Measurements from ENCODE around the gene CHRNB4. TPM values are rescaled to one million over a fixed set of nuclear protein-coding genes. Genes with fewer than 3 reads are reported as not detected.

CHRNB4 gene
- polyA plus RNA-seq, 2 of the 4 experiments (the other 2 are of a cell fraction), result 0.53 to 3.2 TPM

DNA sequence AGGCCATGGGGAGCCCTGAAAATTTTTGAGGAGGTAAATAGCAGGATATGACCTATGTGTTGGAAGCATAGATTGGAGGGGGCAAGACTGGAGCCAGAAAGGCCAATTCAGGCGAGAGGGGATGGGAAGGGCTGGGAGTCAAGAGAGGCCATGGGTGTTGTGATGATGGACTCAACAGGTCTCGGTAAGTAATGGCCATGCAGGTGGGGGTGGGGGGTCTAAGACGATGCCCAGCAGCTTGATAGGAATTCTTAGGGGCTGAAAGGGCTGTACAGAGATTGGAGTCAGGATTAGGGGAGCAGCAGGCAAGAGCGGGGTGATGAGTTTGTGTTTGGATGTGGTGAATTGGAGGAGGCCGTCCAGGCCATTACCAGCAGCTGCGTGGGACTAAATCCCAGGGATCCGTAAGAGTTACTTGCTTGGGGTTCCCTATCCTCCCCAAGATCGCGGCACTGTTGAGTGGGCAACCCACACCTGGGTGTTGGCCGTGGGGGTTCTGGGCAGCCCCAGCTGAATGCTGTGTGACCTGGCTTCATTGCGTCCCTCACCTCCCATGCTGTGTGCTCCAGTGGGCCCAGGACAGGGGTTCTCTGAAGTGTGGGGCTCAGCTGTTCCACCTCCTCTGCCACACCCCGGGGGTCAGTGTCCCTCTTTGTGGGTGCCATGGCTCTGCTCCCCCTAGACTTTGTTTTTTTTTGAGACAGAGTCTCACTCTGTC is 41.8 kb upstream of the CHRNB4 start:
- POLR2A ChIA-PET, result no interaction called here
- no peak for DNase-seq (ENCODE audit: low read depth in 1 of 2, low spot score in 1 of 2)
- H3K27ac ChIP-seq, result no peak overlapping the region
- no peak overlapping the region for H3K4me3 ChIP-seq
- CTCF ChIA-PET, result interaction anchor here (0.7 to 6.9 kb wide), 6 partner anchors 11 to 69 kb away, joined by 3 to 31 read pairs (median 4); no protein-coding TSS in a partner anchor
- no peaks in the 10 kb centered on the region for H3K9me3 ChIP-seq
- no peak for FAIRE-seq
- no peaks in the 10 kb centered on the region for H3K4me1 ChIP-seq
- no peak for ATAC-seq
- TF ChIP-seq TP53 (CRISPR knock-in tag; IDR thresholded peaks at IDR 0.05) (no peak), ZC3H11A (IDR thresholded peaks at IDR 0.05) (no peak), BHLHE40 (IDR thresholded peaks at IDR 0.05; ENCODE audit: low read depth, low read length) (no peak), HOXB5 (CRISPR knock-in tag; IDR thresholded peaks at IDR 0.05) (no peak), JUNB (IDR thresholded peaks at IDR 0.05) (no peak), EP300 (IDR thresholded peaks at IDR 0.05) (no peak), HOXA7 (CRISPR knock-in tag; IDR thresholded peaks at IDR 0.05) (no peak), POLR2A (IDR thresholded peaks at IDR 0.05; ENCODE audit: low read length) (no peak), NFE2L2 (conservative IDR thresholded peaks at IDR 0.05; ENCODE audit: low read length) (no peak)
- 73% methylated on average over 11 of the region's 12 CpGs for WGBS (ENCODE audit: missing lambda C conversion rate)
- no peak overlapping the region for H3K4me2 ChIP-seq

DNA sequence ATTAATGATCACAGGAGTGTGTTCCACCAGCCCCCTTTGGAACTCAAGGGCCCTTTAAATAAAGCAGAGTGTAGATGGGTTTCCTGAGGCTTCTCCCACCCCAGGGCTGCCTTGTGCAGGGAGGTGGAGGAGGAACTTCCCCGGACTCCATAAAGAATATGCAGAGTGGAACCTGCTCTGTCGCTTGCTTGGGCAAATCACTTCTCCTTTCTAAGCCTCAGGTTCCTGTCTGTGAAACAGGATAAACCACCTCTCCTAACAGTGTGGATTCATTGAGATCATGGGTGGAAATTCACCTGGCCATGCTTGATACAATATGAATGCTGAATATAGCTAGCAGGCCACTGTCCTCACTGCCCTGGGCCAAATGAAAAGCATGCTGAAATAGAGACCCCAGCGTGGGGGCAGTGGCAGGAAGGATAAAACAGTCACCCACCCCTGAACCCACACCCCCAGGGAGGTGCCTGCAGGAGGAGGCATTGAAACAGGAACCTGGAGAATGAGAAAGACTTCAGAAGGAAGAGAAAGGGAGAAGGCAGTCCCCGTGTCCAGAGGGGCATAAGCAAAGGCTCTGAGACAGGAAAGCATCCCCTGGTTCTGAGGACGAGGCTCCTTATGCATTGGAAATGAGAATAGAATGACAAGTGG is 41.1 kb upstream of the CHRNB4 start:
- no peaks in the 10 kb centered on the region for H3K4me1 ChIP-seq
- ChIA-PET CTCF (interaction anchor here (1.0 to 6.9 kb wide), 6 partner anchors 10 to 63 kb away, joined by 3 to 31 read pairs (median 4); no protein-coding TSS in a partner anchor), POLR2A (no interaction called here)
- no peaks in the 10 kb centered on the region for H3K9me3 ChIP-seq
- ATAC-seq (no peak), DNase-seq (ENCODE audit: low read depth in 1 of 2, low spot score in 1 of 2) (no peak), FAIRE-seq (no peak)
- no peak overlapping the region for H3K4me3 ChIP-seq
- H3K4me2 ChIP-seq, result no peak overlapping the region
- WGBS (ENCODE audit: missing lambda C conversion rate), result 61% methylated on average over 5 of the region's 5 CpGs
- no peak overlapping the region for H3K27ac ChIP-seq
- TF ChIP-seq NPAS2 (CRISPR knock-in tag; IDR thresholded peaks at IDR 0.05; ENCODE audit: borderline replicate concordance) (no peak), NFE2L2 (conservative IDR thresholded peaks at IDR 0.05; ENCODE audit: low read length) (no peak)
- TF ChIP-seq, protein P1, sequence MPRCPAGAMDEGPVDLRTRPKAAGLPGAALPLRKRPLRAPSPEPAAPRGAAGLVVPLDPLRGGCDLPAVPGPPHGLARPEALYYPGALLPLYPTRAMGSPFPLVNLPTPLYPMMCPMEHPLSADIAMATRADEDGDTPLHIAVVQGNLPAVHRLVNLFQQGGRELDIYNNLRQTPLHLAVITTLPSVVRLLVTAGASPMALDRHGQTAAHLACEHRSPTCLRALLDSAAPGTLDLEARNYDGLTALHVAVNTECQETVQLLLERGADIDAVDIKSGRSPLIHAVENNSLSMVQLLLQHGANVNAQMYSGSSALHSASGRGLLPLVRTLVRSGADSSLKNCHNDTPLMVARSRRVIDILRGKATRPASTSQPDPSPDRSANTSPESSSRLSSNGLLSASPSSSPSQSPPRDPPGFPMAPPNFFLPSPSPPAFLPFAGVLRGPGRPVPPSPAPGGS (IDR thresholded peaks at IDR 0.05), result no peak

DNA sequence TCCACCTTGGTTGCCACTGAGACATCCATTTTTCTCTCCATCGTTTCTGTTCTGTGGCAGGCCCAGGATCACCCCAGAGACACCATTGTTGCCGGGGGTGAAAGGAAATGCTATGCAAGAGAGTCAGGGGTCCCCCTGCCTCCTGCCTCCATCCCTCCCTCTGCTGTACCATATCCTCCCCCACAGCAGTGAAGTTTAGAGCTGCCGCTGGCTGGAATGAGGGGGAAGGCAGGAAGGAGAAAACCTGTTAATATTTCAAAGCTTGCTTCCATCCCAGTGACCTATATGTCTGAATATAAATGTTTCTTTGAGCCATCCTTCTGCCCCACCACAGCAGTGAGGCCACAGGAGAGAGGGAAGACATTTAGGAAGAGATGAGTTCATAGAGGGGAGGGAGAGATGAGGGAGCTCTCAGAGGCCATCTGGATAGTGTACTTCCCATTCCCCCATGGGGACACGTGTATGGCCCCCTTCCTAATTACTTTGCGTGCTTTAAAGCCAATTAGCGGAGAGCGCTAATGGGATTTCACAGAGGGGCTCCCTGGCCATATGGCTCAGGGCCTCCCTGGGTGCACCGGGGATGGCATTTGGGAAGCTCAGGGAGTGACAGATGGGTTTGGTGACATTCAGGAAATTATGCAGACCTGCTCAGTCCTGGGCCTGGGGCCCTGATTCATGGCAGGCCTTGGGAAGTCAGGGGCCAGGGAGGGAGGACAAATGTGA is 40.4 kb upstream of the CHRNB4 start:
- ATAC-seq (no peak), FAIRE-seq (no peak), DNase-seq (ENCODE audit: low read depth in 1 of 2, low spot score in 1 of 2) (no peak)
- Histone ChIP-seq H3K4me3 (no peak overlapping the region), H3K27ac (no peak overlapping the region), H3K9me3 (no peaks in the 10 kb centered on the region), H3K4me2 (no peak overlapping the region), H3K4me1 (no peaks in the 10 kb centered on the region)
- CTCF ChIA-PET, result interaction anchor here (1.0 to 6.9 kb wide), 6 partner anchors 9 to 62 kb away, joined by 3 to 31 read pairs (median 4); no protein-coding TSS in a partner anchor
- POLR2A ChIA-PET, result no interaction called here
- 77% methylated on average over 8 of the region's 8 CpGs for WGBS (ENCODE audit: missing lambda C conversion rate)
- TF ChIP-seq, protein P2, sequence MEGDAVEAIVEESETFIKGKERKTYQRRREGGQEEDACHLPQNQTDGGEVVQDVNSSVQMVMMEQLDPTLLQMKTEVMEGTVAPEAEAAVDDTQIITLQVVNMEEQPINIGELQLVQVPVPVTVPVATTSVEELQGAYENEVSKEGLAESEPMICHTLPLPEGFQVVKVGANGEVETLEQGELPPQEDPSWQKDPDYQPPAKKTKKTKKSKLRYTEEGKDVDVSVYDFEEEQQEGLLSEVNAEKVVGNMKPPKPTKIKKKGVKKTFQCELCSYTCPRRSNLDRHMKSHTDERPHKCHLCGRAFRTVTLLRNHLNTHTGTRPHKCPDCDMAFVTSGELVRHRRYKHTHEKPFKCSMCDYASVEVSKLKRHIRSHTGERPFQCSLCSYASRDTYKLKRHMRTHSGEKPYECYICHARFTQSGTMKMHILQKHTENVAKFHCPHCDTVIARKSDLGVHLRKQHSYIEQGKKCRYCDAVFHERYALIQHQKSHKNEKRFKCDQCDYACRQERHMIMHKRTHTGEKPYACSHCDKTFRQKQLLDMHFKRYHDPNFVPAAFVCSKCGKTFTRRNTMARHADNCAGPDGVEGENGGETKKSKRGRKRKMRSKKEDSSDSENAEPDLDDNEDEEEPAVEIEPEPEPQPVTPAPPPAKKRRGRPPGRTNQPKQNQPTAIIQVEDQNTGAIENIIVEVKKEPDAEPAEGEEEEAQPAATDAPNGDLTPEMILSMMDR (IDR thresholded peaks at IDR 0.05), result no peak
- TF ChIP-seq, protein P3, sequence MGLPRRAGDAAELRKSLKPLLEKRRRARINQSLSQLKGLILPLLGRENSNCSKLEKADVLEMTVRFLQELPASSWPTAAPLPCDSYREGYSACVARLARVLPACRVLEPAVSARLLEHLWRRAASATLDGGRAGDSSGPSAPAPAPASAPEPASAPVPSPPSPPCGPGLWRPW (IDR thresholded peaks at IDR 0.05), result no peak
- TF ChIP-seq HOXB5 (CRISPR knock-in tag; IDR thresholded peaks at IDR 0.05) (no peak), CHD2 (IDR thresholded peaks at IDR 0.05; ENCODE audit: low read length, partially characterized antibody) (no peak), ZNF302 (CRISPR knock-in tag; IDR thresholded peaks at IDR 0.05) (no peak), ZSCAN20 (CRISPR knock-in tag; IDR thresholded peaks at IDR 0.05) (no peak), ESRRA (IDR thresholded peaks at IDR 0.05; ENCODE audit: borderline replicate concordance, low read length) (no peak), FOSB (CRISPR knock-in tag; IDR thresholded peaks at IDR 0.05) (no peak), ZFP36 (IDR thresholded peaks at IDR 0.05; ENCODE audit: borderline replicate concordance, partially characterized antibody) (no peak), KDM1A (IDR thresholded peaks at IDR 0.05; ENCODE audit: low read depth) (no peak), SMC3 (IDR thresholded peaks at IDR 0.05) (no peak), RNF2 (IDR thresholded peaks at IDR 0.05; ENCODE audit: borderline replicate concordance, low read depth) (no peak), PHF8 (IDR thresholded peaks at IDR 0.05; ENCODE audit: borderline replicate concordance, low read depth) (no peak), BHLHE40 (IDR thresholded peaks at IDR 0.05; ENCODE audit: low read depth, low read length) (no peak), CEBPB (IDR thresholded peaks at IDR 0.05) (no peak), ZC3H11A (IDR thresholded peaks at IDR 0.05) (no peak), POLR2A (IDR thresholded peaks at IDR 0.05; ENCODE audit: low read length) (no peak), RCOR1 (IDR thresholded peaks at IDR 0.05; ENCODE audit: low read depth, low read length) (no peak)
- TF ChIP-seq, protein P4, sequence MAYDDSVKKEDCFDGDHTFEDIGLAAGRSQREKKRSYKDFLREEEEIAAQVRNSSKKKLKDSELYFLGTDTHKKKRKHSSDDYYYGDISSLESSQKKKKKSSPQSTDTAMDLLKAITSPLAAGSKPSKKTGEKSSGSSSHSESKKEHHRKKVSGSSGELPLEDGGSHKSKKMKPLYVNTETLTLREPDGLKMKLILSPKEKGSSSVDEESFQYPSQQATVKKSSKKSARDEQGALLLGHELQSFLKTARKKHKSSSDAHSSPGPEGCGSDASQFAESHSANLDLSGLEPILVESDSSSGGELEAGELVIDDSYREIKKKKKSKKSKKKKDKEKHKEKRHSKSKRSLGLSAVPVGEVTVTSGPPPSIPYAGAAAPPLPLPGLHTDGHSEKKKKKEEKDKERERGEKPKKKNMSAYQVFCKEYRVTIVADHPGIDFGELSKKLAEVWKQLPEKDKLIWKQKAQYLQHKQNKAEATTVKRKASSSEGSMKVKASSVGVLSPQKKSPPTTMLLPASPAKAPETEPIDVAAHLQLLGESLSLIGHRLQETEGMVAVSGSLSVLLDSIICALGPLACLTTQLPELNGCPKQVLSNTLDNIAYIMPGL (CRISPR knock-in tag; IDR thresholded peaks at IDR 0.05; ENCODE audit: borderline replicate concordance), result no peak
